Measurements from ENCODE around the gene PSME3.

PSME3 gene, protein sequence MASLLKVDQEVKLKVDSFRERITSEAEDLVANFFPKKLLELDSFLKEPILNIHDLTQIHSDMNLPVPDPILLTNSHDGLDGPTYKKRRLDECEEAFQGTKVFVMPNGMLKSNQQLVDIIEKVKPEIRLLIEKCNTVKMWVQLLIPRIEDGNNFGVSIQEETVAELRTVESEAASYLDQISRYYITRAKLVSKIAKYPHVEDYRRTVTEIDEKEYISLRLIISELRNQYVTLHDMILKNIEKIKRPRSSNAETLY

GRCh38 chr17:42832934-42833766, at the start of gene PSME3:
Gene PSME3, plus strand, starts transcription at chr17:42833397. Its CDS starts 235 bp downstream, at chr17:42833632.
- peak; percentile 87 for DNase-seq

GRCh38 chr17:42783791-42784138, 49.4 kb upstream of the PSME3 start:
- DNase-seq, result no peak

DNA sequence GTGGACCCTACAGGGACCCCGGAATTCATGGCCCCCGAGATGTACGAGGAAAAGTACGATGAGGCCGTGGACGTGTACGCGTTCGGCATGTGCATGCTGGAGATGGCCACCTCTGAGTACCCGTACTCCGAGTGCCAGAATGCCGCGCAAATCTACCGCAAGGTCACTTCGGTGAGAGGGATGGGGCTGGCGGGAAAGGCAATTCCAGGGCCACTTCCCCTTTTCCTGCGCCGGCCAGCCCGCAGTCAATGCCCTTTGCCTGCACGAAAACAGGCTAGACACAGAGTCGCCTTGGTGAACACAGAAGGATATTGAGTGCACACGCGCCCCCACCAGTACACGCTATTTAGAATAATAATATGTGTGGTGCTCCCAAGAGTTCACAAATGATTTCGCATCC, 48.8 kb upstream of the PSME3 start:
- no peak for DNase-seq

- DNase-seq, result no peak
Measured at GRCh38 chr17:42784811-42785592, 48.2 kb upstream of the PSME3 start.

GRCh38 chr17:42787266-42787665, 45.9 kb upstream of the PSME3 start:
- DNase-seq, result no peak

DNA sequence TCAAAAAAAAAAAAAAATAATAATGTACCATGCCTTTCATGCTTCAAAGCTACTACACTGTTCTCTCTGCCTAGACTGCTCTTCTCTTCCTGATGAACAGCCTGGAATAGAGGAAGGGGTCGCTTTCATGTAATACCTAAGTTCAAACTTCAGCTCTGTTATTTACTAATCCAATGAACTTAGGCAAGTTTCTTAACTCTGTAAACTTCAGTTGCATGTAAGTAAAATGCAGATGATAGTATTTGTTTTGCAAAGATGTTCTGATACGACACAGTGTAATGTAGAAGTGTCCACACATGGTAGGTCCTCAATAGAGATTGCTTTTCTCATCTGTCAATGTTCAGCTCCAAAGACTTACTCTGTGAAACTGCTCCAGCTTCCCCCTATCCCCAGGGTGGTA, 41.2 kb upstream of the PSME3 start:
- no peak for DNase-seq

DNA sequence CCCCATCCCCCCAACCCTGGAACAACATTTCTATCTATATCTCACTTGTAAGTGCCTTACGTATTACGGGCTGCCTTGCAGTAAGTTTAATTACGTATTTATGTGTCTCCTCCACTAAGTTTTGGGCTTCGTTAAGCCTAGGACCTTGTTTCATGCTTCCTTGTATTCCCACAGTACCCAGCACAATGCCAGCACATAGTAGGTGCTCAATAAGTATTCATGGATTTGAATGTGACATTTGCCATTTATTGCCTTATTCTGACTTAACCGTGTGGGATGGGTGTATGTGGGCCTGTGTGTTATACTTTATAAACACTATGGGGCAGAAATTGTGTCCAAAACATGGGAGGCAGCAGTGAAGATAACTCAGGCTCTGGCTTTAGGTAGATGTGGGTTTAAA, 40.7 kb upstream of the PSME3 start:
- DNase-seq, result no peak

- DNase-seq, result no peak
Measured at GRCh38 chr17:42795061-42795460, 38.1 kb upstream of the PSME3 start.

GRCh38 chr17:42795465-42795864, 37.7 kb upstream of the PSME3 start:
- DNase-seq, result no peak

DNA sequence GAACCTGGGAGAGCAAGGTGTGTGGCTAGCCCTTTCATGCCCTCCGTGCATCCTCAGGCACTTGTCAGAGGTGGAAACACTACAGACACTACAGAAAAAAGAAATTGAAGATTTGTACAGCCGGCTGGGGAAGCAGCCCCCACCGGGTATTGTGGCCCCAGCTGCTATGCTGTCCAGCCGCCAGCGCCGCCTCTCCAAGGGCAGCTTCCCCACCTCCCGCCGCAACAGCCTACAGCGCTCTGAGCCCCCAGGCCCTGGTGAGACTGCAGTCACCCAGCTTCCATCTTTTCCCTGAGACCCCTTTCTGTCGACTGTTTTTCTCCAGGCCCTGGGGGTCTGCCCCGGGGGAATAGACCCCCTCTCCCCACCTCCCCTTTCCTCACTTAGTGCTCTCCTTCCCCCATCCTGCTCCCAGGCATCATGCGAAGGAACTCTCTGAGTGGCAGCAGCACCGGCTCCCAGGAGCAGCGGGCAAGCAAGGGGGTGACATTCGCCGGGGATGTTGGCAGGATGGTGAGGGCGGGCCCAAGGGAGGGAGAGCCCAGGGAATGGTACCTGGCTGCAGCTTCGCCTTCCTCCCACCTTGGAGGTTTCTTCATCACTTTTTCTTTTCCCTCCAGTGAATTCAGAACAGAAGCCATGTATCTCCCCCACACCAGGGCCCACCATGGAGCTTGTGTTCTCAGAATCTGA, 37.0 kb upstream of the PSME3 start:
- no peak for DNase-seq

DNA sequence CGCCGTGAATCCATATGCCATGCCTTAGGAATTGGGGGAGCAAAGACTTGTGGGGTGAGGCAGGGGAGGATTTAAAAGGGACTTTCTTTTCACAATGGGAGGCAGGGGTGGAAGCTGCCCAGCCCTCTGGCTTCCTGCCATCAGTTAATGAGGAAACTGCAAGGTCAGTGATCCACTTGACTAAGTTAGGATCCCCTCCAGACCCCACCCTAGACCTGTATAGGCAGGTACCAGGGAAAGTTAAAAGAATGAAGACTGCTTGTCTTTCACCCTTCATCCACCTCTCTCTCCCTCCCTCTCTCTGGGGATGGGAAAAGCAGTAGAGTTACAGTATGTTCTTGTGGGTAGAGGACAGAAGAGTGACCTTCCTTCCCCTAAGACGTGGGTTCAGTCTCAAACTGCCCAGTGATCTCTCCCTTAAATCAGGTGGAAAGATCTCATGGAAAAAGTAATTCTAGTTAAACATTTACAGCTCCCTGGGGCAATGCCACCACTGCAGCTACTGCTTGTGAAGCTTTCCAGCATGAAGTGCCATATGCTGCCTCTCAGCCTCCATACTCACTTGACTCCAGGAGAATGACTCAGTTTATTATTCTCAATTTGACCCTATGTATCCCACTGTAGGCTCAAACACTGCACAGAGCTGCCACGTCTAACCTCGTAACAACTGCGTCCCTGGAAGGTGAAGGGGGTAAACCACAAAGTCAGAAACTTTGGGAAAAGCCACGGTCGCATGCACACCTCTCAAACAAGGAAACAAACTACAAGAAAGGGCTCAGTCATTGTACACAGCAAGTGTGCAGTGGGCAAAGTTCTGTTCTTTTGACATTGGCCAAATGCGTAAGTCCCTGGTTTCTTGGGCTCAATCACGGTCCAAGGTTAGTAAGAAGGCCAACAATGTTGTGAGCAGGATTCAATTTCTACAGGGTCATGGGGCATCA, 35.9 kb upstream of the PSME3 start:
- DNase-seq, result no peak

DNA sequence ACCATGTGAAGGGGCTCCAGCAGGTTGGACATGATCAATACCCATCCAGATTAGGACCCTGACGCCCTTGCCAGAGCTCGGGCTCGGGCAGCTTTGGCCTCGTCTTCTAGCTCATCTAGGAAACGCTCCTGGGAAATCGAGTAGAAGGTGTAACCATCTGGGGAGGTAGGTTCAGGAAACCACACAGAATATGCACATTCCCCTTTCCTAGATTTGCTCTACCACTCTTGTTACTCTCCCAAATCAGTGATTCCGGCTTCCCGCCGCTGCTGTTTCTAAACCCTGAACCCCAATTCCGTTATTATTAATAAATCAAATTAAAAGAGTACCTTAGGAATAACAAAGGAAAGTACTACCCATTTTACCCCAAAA, 35.2 kb upstream of the PSME3 start:
- DNase-seq, result no peak

GRCh38 chr17:42798383-42799380, 34.5 kb upstream of the PSME3 start, which contains the start of the genes CNTD1 and COA3:
Gene CNTD1, plus strand, starts transcription at chr17:42798861. Its CDS starts 207 bp downstream, at chr17:42799068.
Gene COA3, minus strand, starts transcription at chr17:42798704. Its CDS starts 23 bp downstream, at chr17:42798681.
- DNase-seq, result peak; percentile 66

- DNase-seq, result no peak
Measured at GRCh38 chr17:42803074-42803883, 29.9 kb upstream of the PSME3 start.

GRCh38 chr17:42804918-42805367, 28.3 kb upstream of the PSME3 start:
- no peak for DNase-seq

- no peak for DNase-seq
Measured at GRCh38 chr17:42806249-42806648, 26.9 kb upstream of the PSME3 start.

DNA sequence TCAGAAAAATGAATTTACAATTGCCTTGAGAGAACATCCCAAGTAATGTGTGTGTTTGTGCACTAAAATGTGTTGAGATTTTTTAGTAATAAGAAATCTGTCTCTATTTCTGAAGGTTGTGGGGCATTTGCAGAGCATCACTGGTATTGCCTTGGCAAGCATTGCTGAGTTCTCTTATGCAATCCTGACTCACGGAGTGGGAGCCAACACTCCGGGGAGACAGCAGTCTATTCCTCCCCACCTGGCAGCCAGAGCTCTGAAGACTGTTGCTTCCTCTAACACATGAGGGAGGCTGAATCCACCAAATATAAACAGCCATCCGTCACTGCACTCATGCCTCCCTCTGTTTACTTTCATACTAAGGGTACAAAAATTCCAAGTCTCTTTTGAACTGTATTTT, 23.9 kb upstream of the PSME3 start:
- DNase-seq, result no peak

GRCh38 chr17:42814633-42815399, 18.4 kb upstream of the PSME3 start:
- no peak for DNase-seq

- DNase-seq, result no peak
Measured at GRCh38 chr17:42817866-42818265, 15.3 kb upstream of the PSME3 start.
